Sigmoid colon (tissue), 4 donors: ENCODE data around the gene RAD51AP1.

Source experiments
- CTCF ChIP-seq, 4 experiments: fragments of 450-650 bp in 3 of 4; fragments of 200-600 bp in 1 of 4; IDR thresholded peaks; one replicate each; pipeline ENCODE4 v1.5.1; 2016 to 2019; ENCODE audit warnings: antibody characterized with exemption in 4 of 4, mild to moderate bottlenecking in 3 of 4, moderate library complexity in 2 of 4
- EP300 ChIP-seq, 4 donors: sonication (generic); formaldehyde crosslinking; IDR thresholded peaks; one replicate each; pipeline ENCODE4 v1.6.1; 2017; ENCODE audit warnings: antibody characterized with exemption in 4 of 4
- POLR2A ChIP-seq, 2 donors: fragments of 450-650 bp; IDR thresholded peaks; one replicate each; pipeline ENCODE4 v1.6.1; 2016; ENCODE audit warnings: antibody characterized with exemption in 2 of 2, mild to moderate bottlenecking in 2 of 2, moderate library complexity in 2 of 2

DNA sequence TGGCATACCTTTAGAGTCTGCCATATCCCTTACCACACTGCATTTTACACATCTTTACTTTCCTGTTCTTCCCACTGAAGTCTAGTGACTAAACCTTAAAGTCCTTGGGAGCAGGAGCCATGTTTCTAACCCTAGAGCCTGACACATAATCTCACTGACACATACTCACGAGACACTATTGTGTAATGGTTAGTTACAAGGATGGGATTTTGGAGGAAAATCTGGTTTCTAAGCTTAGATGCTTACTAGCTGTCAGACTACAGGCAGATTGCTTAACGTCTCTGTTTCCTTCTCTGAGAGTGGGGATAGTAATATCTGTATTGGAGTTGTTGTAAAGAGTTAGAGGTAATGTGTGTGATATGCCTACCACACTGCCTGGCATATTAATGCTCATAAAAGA, 17.1 kb downstream of the RAD51AP1 start:
- TF ChIP-seq CTCF (IDR thresholded peaks at IDR 0.05) (no peak), POLR2A (IDR thresholded peaks at IDR 0.05) (no peak), EP300 (IDR thresholded peaks at IDR 0.05) (no peak)
